ENCODE data around the gene ZNF296. TPM values are rescaled to one million over a fixed set of nuclear protein-coding genes. Genes with fewer than 3 reads are reported as not detected.

ZNF296 gene
- total RNA-seq, 2 experiments from 2014 or later = 13.5 to 31.4 TPM

- Histone ChIP-seq H3K4me2 (ENCODE audit: low read length) (no peak overlapping the region), H4K20me1 (ENCODE audit: insufficient read depth, low read length) (no peaks in the 10 kb centered on the region), H2AFZ (ENCODE audit: low read length) (no peak overlapping the region), H3K79me2 (ENCODE audit: insufficient read depth, low read depth, low read length) (no peaks in the 10 kb centered on the region), H3K4me1 (ENCODE audit: insufficient read depth, low read length, poor library complexity, severe bottlenecking) (no peaks in the 10 kb centered on the region), H3K9me3 (ENCODE audit: low read length) (no peaks in the 10 kb centered on the region), H3K4me3 (ENCODE audit: low read depth, low read length, poor library complexity, severe bottlenecking) (no peak overlapping the region), H3K36me3 (ENCODE audit: insufficient read depth, low read length) (peaks cover 84% of the 10 kb centered on the region), H3K27ac (ENCODE audit: low read depth, low read length, poor library complexity, severe bottlenecking) (no peak overlapping the region), H3K9me2 (ENCODE audit: insufficient read depth, low read length) (no peaks in the 10 kb centered on the region)
- no TSS peak for BruUV-seq (replicated peaks)
- intact Hi-C loops (cut with micrococcal nuclease; ENCODE audit: unreplicated experiment) = no loop called here
- no peak for DNase-seq (ENCODE audit: low spot score)
- POLR2A ChIA-PET = no interaction called here
- TF ChIP-seq EZH2phosphoT487 (IDR thresholded peaks at IDR 0.05; ENCODE audit: borderline replicate concordance, low read depth, low read length) = no peak
- TF ChIP-seq, protein P1, sequence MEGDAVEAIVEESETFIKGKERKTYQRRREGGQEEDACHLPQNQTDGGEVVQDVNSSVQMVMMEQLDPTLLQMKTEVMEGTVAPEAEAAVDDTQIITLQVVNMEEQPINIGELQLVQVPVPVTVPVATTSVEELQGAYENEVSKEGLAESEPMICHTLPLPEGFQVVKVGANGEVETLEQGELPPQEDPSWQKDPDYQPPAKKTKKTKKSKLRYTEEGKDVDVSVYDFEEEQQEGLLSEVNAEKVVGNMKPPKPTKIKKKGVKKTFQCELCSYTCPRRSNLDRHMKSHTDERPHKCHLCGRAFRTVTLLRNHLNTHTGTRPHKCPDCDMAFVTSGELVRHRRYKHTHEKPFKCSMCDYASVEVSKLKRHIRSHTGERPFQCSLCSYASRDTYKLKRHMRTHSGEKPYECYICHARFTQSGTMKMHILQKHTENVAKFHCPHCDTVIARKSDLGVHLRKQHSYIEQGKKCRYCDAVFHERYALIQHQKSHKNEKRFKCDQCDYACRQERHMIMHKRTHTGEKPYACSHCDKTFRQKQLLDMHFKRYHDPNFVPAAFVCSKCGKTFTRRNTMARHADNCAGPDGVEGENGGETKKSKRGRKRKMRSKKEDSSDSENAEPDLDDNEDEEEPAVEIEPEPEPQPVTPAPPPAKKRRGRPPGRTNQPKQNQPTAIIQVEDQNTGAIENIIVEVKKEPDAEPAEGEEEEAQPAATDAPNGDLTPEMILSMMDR (conservative IDR thresholded peaks at IDR 0.05; ENCODE audit: low read length) = no peak
- CTCF ChIA-PET (ENCODE audit: unreplicated experiment) = no interaction called here
Observed at GRCh38 chr19:45030825-45031224, 45.5 kb downstream of the ZNF296 start.

DNA sequence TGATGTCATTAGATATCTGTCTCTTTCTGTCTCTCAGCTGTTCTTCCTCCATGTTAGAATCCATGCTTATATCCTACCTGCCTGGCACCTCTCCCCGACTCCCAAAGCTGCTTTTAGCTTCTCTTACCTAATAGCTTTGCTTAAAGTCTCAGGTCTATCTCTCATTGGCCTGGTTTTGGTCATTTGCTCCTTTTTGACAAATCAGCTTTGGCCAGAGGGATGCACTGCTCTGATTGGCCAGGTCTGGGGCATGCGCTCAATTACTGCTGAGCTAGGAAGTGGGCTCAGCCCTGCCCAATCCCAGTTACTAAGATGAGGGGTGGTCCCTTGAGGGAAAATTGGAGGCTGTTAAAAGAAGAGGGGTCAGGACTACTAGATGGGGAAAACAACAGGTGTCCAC, 48.9 kb downstream of the ZNF296 start:
- Histone ChIP-seq H4K20me1 (ENCODE audit: insufficient read depth, low read length) (no peaks in the 10 kb centered on the region), H3K36me3 (ENCODE audit: insufficient read depth, low read length) (peaks cover 75% of the 10 kb centered on the region), H2AFZ (ENCODE audit: low read length) (no peak overlapping the region), H3K79me2 (ENCODE audit: insufficient read depth, low read depth, low read length) (no peaks in the 10 kb centered on the region), H3K9me2 (ENCODE audit: insufficient read depth, low read length) (no peaks in the 10 kb centered on the region), H3K4me2 (ENCODE audit: low read length) (no peak overlapping the region), H3K9me3 (ENCODE audit: low read length) (no peaks in the 10 kb centered on the region), H3K4me3 (ENCODE audit: low read depth, low read length, poor library complexity, severe bottlenecking) (no peak overlapping the region), H3K27ac (ENCODE audit: low read depth, low read length, poor library complexity, severe bottlenecking) (no peak overlapping the region), H3K4me1 (ENCODE audit: insufficient read depth, low read length, poor library complexity, severe bottlenecking) (no peaks in the 10 kb centered on the region)
- TF ChIP-seq, protein P1 (conservative IDR thresholded peaks at IDR 0.05; ENCODE audit: low read length) = no peak
- TF ChIP-seq EZH2phosphoT487 (IDR thresholded peaks at IDR 0.05; ENCODE audit: borderline replicate concordance, low read depth, low read length) = no peak
- no peak for DNase-seq (ENCODE audit: low spot score)
- POLR2A ChIA-PET = interaction anchor here (0.6 to 0.8 kb wide), 2 partner anchors 90 to 649 kb away, joined by 6 read pairs; no protein-coding TSS in a partner anchor
- intact Hi-C loops (cut with micrococcal nuclease; ENCODE audit: unreplicated experiment) = no loop called here
- CTCF ChIA-PET (ENCODE audit: unreplicated experiment) = no interaction called here
- no TSS peak for BruUV-seq (replicated peaks)

- DNase-seq (ENCODE audit: low spot score) = no peak
- peaks cover 72% of the 10 kb centered on the region for H3K36me3 ChIP-seq (ENCODE audit: insufficient read depth, low read length)
- no peak for TF ChIP-seq EZH2phosphoT487 (IDR thresholded peaks at IDR 0.05; ENCODE audit: borderline replicate concordance, low read depth, low read length)
- TF ChIP-seq, protein P1 (conservative IDR thresholded peaks at IDR 0.05; ENCODE audit: low read length) = no peak
- no peak overlapping the region for H3K4me2 ChIP-seq (ENCODE audit: low read length)
- H3K9me2 ChIP-seq (ENCODE audit: insufficient read depth, low read length) = no peaks in the 10 kb centered on the region
- no peaks in the 10 kb centered on the region for H3K79me2 ChIP-seq (ENCODE audit: insufficient read depth, low read depth, low read length)
- H3K9me3 ChIP-seq (ENCODE audit: low read length) = no peaks in the 10 kb centered on the region
- BruUV-seq (replicated peaks) = no TSS peak
- H2AFZ ChIP-seq (ENCODE audit: low read length) = no peak overlapping the region
- no peak overlapping the region for H3K4me3 ChIP-seq (ENCODE audit: low read depth, low read length, poor library complexity, severe bottlenecking)
- ChIA-PET CTCF (ENCODE audit: unreplicated experiment) (no interaction called here), POLR2A (no interaction called here)
- intact Hi-C loops (cut with micrococcal nuclease; ENCODE audit: unreplicated experiment) = no loop called here
- no peaks in the 10 kb centered on the region for H4K20me1 ChIP-seq (ENCODE audit: insufficient read depth, low read length)
- H3K27ac ChIP-seq (ENCODE audit: low read depth, low read length, poor library complexity, severe bottlenecking) = no peak overlapping the region
- no peaks in the 10 kb centered on the region for H3K4me1 ChIP-seq (ENCODE audit: insufficient read depth, low read length, poor library complexity, severe bottlenecking)
Observed at GRCh38 chr19:45025264-45025663, 51.0 kb downstream of the ZNF296 start.

All from OCI-LY7 (cell line).